ENCODE results near the gene CBX7. TPM values are rescaled to one million over a fixed set of nuclear protein-coding genes. Genes with fewer than 3 reads are reported as not detected.

Gene CBX7
- total RNA-seq, 1 donor from 2014 or later, result 14.5 TPM

- no peak for DNase-seq (ENCODE audit: extremely low read depth, low read depth, low spot score)
Measured at GRCh38 chr22:39128508-39128907, 24.0 kb downstream of the CBX7 start.

GRCh38 chr22:39125622-39126021, 26.9 kb downstream of the CBX7 start:
- no peak for DNase-seq (ENCODE audit: extremely low read depth, low read depth, low spot score)

DNA sequence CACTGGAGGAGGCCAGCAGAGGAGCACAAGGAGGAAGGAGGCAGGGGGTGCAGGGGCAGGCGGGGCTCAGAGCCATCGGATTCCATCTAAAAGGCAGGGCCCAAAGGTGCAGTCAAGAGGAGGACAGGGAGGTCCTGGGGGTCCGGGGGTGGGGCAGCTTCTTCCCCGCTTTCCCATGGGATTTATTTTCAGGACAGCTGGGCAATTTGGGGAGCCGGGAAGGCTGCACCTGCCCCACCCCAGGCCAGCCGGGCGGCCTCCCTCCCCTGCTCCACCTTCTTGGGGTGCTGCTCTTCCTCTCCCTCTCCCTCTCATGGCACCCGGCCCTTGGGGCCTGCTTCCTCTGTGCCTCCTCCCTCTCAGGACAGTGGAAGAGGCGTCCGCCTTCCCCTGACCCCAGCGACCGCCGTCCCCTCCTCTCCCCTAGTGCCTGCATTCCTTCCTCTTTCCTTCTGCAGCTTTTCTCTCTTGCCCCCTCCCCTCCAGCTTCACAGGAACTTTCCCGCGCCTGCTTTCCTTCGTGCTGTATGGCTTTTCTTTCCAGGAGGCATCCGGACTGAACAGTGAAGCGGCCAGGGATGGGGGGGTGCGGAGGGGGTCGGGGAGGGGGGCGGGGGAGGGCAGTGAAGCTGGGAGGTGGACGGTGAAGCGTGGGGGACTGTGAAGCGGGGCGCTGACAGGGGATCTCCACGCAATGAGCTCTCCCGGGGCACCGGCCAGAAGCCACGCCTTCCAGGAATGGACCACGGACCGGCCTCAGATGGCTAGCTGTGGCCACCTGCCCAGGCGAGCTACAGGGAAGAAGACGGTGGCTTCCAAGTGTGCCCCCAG, 28.5 kb downstream of the CBX7 start:
- DNase-seq (ENCODE audit: extremely low read depth, low read depth, low spot score), result no peak

GRCh38 chr22:39122772-39123470, 29.6 kb downstream of the CBX7 start:
- DNase-seq (ENCODE audit: extremely low read depth, low read depth, low spot score), result no peak

GRCh38 chr22:39120983-39121382, 31.5 kb downstream of the CBX7 start:
- no peak for DNase-seq (ENCODE audit: extremely low read depth, low read depth, low spot score)

DNA sequence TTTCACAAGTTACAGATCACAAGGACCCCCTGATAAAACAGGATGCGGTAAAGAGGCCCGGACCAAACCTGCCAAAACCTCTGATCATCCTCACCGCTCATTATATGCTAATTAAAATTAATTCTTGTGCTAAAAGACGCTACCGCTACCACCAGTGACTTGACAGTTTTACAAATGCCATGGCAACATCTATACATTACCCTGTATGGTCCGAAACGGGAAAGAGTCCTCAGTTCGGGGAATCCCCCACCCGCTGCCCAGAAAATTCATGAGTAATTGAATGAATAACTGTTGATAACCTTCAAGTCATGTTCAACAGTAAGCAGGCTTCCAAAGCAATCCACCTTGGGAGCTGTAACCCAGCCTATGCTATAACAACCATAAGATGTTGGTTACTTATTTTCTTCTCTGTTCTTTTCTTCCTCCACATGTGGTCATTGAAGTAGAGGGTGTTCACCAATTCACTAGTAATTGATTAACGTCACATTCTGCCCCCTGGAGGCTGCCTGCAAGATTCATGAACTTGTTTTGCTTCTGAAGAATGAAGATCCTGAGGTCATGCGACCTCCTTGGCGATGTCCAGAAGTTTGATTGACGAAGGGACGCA, 34.8 kb downstream of the CBX7 start:
- DNase-seq (ENCODE audit: extremely low read depth, low read depth, low spot score), result no peak

DNA sequence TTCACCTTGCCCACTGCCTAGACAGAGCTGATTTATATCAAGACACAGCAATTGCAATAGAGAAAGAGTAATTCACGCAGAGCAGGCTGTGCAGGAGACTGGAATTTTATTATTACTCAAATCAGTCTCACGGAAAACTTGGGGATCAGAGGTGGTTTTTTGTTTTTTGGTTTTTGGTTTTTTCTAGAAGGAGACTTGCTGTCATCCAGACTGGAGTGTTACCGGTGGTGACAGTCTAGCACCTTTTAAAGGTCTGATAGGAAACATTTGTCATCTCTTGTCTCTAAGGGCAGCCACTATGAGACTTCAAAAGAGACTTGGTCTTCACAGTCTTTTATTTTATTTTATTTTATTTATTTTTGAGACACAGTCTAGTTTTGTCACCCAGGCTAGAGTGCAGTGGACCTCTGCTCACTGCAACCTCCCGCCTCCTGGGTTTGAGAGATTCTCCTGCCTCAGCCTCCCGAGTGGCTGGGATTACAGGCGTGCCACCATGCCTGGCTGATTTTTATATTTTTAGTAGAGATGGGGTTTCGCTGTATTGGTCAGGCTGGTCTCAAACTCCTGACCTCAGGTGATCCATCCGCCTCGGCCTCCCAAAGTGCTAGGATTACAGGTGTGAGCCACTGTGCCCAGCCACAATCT, 36.4 kb downstream of the CBX7 start:
- DNase-seq (ENCODE audit: extremely low read depth, low read depth, low spot score), result no peak

GRCh38 chr22:39115570-39115969, 36.9 kb downstream of the CBX7 start:
- no peak for DNase-seq (ENCODE audit: extremely low read depth, low read depth, low spot score)

DNA sequence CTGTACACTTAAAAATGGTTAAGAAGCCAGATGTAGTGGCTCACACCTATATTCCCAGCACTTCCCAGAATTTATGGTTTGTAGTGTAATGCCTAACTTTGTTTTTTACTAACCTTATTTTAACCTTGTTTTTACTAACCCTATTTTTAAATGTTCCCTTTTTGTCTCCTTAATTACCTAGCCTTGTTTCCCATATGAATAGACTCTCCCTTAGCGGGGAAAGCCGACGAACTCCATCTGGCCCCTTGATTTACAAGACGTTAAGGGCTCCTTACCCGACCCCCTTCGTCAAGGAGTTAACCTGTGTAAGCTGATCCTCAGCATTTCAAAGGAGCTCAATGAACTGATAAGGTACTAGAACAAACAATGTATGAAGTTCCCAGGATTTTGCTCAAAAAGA, 38.4 kb downstream of the CBX7 start:
- DNase-seq (ENCODE audit: extremely low read depth, low read depth, low spot score), result no peak

- DNase-seq (ENCODE audit: extremely low read depth, low read depth, low spot score), result no peak
Measured at GRCh38 chr22:39110631-39111561, 41.6 kb downstream of the CBX7 start.

DNA sequence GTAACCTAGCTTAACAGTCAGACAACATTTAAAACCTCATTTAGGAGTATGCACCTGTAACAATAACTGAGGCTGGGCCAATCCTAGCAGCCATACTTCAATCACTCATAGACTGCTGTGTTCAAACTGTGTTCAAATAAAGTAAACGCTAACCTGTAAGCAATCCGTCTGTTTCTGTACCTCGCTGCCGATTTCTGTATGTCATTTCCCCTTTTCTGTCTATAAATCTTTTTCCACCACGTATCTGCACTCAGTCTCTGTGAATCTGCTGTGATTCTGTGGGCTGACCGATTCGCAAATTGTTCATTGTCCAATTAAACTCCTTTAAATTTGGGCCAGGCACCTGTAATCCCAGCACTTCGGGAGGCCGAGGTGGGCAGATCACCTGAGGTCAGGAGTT, 43.1 kb downstream of the CBX7 start:
- DNase-seq (ENCODE audit: extremely low read depth, low read depth, low spot score), result no peak

DNA sequence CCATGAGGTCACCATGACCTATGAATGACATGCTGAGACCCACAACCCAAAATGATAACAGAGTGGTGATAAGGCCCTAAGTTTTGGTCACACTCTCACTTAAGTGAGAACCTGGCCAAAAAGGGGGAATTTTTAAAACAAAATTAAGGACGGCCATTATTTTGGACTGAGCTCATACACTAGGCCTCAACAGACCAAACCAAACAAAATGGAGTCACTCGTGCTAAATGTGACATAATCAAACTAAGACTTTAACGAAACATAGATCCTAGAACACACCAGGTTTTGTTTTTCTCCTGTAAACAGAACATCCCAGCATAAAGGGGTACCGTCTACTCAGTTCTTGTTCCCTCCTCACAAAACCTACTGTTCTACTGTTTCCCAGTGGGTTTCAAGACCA, 44.0 kb downstream of the CBX7 start:
- no peak for DNase-seq (ENCODE audit: extremely low read depth, low read depth, low spot score)

DNA sequence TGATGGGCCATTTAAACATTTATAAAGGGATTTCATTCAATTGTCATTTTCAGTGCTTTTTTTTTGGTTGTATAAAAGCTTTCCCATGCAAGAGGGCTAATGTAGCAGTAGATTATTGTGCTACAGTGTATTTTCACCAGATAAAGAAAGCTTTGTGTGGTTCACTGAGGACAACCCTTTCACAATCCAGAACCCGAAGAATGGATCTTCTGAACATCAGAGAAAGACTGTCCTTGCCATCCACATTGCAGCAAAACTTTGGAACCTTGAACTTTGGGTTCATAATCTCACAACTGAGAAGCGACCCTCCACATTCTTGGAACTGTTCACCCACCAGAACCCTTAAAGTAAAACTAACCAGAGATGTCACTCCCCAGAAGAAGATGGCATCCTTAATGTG, 46.2 kb downstream of the CBX7 start:
- DNase-seq (ENCODE audit: extremely low read depth, low read depth, low spot score), result no peak

- DNase-seq (ENCODE audit: extremely low read depth, low read depth, low spot score), result no peak
Measured at GRCh38 chr22:39103431-39103830, 49.0 kb downstream of the CBX7 start.

- DNase-seq (ENCODE audit: extremely low read depth, low read depth, low spot score), result no peak
Measured at GRCh38 chr22:39101226-39101625, 51.3 kb downstream of the CBX7 start.

DNA sequence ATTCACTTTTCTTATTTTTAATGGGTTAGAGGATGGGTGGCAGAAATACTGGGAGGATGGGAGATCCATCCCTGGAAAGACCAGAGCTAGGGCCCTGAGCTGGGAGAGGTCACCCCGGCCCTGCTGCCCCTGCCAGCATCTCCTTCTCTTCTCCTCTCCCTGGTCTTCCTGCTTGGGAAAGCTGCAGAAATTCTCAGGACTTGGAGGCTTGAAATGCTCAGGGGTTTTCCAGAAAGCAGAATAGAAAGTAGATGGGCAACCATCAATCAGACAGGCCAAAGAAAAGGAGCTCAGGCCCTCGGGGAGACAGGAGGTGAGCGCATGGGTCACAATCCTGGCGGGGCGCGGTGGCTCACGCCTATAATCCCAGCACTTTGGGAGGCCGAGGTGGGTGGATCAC, 53.9 kb downstream of the CBX7 start:
- no peak for DNase-seq (ENCODE audit: extremely low read depth, low read depth, low spot score)

GRCh38 chr22:39098026-39098425, 54.5 kb downstream of the CBX7 start:
- no peak for DNase-seq (ENCODE audit: extremely low read depth, low read depth, low spot score)

DNA sequence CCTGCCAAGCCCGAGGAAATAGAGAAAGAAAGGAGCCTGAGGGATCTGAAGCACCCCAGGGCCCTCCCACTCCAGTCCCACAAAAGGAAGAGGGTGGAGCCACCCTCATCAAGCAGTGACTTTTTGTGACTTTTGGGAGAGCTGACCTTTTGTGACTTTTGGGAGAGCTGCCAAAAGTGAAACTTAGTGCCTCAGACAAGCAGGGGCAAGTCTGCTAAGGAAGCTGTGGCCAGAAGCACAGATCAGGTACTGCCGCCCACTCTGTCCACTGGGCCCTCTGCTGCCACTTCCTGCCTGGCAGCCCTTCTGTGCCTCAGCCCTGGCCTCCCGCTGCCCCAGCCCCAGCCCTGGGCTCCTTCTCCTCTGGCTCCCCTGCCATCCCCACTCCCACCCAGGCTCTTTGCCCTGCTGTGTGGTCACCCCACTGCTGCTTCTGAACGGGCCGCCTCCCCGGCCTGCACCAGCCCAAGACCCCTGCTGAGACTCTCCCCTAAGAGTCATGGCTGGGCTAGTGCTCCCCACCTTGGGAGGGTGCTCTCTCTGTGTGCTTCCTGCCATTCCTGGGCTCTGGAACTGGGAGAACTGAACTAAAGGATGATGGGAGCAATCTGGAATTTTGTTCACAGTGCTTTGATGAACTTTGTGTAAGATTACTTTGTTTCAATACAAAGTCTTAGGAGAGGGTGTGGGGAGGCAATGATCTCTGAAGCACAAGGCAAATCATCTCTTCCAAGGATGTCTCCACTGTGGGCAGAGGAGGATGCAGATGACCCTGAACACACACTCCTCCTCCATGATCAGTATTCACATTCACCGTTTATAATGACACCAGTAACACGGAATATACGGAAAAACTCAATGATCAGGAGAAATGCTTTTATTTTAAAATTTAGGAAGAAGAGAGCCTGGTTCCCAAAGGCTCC, 55.1 kb downstream of the CBX7 start, which contains the start of gene APOBEC3H:
Gene APOBEC3H, plus strand, starts transcription at position 147 of the 923 bp plus-strand sequence. CDS start 3,035 bp downstream, outside the sequence.
- DNase-seq (ENCODE audit: extremely low read depth, low read depth, low spot score), result no peak

DNA sequence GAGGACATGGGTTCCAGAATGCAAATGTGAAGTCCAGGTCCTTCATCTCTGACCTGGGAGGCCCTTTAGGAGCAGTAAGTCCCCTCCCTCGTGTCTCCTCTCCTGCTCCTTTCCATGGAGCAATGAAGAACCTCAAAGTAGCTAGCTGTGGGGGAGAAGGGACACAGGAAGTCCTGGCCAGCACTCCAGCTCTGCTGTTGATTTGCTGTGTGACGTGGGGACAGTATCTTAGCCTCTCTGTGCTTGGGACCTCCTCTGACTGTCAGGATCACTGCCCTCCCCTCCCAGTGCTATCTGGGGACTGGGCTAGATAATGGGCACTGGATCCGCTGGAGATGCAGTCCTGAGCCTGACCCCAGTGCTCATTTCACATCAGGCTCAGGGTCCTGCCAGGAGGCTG, 56.5 kb downstream of the CBX7 start:
- no peak for DNase-seq (ENCODE audit: extremely low read depth, low read depth, low spot score)
